ENCODE results near the gene TGM1. TPM values are rescaled to one million over a fixed set of nuclear protein-coding genes. Genes with fewer than 3 reads are reported as not detected.

TGM1 gene
- total RNA-seq, 6 experiments from 2014 or later: 0.97 to 2.9 (median 1.3) TPM

DNA sequence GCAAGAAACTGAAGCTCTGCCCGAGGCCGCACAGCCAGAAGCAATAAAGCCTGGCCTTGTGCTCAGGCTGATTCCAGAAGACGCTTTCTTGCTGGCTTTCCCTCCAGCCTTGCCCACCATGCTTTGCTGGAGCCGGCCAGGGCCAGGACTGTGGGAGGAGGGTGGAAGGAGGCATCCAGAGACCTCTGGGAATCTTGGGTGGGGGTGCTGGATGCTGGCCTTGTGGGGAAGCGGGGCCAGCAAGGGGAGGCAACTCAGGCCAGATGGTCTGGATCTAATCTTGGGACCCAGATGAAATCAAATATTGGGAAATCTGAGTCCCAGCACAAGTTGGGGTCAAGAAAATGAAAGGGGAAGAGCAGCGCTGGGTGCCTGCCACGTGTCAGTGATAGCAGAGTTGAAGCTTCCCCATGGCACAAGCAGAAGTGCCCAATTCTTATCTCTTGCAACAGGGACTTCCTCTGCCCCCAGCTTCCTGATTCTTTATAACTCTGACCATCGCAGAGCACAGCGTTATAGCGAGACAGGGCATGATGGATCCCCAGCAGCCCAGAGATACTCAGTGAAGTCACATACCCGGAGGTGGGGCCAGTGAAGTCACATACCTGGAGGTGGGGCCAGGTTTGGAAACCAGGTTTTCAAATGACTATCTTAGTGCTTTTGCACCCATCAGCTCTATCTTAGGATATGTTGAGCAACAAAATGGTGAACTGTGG is 14.8 kb upstream of the TGM1 start:
- peaks cover 41% of the 10 kb centered on the region for H3K4me1 Mint-ChIP-seq (ENCODE audit: low read depth)
- H3K9me3 Mint-ChIP-seq: no peaks in the 10 kb centered on the region
- no peak for DNase-seq

DNA sequence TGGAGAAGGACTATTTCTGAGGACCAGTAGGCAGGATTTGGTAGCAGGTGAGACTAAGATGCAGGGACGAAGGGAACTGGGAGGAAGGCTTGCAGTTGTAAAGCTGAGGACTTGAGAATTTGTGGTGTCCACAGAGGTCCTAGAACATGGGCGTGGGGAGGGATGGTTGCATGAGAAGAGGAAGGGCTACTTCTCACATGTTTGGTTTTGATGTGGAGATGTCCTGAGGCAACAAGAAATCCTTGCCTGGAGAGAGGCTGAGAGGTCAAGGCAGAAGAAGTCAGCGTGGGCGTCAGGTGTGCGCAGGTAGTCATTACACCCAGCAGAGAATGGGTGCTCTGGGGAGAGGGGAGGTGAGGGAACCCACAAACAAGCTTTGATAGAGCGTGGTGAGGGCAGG is 14.1 kb upstream of the TGM1 start:
- DNase-seq: no peak
- no peaks in the 10 kb centered on the region for H3K9me3 Mint-ChIP-seq
- no peaks in the 10 kb centered on the region for H3K36me3 Mint-ChIP-seq (ENCODE audit: low read depth)
- no peak overlapping the region for H3K4me3 Mint-ChIP-seq
- no peak overlapping the region for H3K27ac Mint-ChIP-seq
- H3K4me1 Mint-ChIP-seq (ENCODE audit: low read depth): peaks cover 48% of the 10 kb centered on the region
- no peaks in the 10 kb centered on the region for H3K27me3 Mint-ChIP-seq (ENCODE audit: insufficient read depth)
- TF ChIP-seq, protein P1, sequence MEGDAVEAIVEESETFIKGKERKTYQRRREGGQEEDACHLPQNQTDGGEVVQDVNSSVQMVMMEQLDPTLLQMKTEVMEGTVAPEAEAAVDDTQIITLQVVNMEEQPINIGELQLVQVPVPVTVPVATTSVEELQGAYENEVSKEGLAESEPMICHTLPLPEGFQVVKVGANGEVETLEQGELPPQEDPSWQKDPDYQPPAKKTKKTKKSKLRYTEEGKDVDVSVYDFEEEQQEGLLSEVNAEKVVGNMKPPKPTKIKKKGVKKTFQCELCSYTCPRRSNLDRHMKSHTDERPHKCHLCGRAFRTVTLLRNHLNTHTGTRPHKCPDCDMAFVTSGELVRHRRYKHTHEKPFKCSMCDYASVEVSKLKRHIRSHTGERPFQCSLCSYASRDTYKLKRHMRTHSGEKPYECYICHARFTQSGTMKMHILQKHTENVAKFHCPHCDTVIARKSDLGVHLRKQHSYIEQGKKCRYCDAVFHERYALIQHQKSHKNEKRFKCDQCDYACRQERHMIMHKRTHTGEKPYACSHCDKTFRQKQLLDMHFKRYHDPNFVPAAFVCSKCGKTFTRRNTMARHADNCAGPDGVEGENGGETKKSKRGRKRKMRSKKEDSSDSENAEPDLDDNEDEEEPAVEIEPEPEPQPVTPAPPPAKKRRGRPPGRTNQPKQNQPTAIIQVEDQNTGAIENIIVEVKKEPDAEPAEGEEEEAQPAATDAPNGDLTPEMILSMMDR (IDR thresholded peaks at IDR 0.05): no peak

More for the DNA sequence above, 14.8 kb upstream of the TGM1 start:
- no peaks in the 10 kb centered on the region; the same call in 1 of the 2 replicates for H3K27me3 Mint-ChIP-seq (ENCODE audit: insufficient read depth)
- no peak overlapping the region for H3K27ac Mint-ChIP-seq
- TF ChIP-seq, protein P1 (IDR thresholded peaks at IDR 0.05): no peak
- no peak overlapping the region for H3K4me3 Mint-ChIP-seq
- no peaks in the 10 kb centered on the region for H3K36me3 Mint-ChIP-seq (ENCODE audit: low read depth)

DNA sequence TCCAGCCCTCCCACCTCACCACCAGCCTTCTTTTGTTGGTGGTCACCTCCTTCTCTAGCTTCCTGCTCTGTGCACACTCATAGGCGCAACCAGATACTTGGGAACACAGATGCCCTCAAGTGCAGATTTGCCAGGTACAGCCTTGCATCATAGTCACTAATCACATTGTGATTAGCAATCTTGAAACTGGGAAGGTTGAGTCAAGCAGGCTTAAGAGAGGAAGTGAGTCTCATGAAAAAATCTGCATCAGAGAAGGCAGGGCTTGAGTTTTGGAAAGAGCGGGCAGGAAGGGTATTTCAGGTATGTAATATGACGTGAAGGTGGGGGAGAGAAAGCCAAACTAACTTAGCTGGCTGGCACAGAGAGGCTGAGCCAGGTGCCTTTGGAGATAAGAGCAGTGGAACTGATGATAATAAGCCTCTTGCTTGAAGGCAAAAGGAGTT is 11.1 kb upstream of the TGM1 start:
- H3K36me3 Mint-ChIP-seq (ENCODE audit: low read depth): 0 out of 2 replicates have a peak, but pooled peaks cover 4% of the 10 kb centered on the region
- H3K9me3 Mint-ChIP-seq: no peaks in the 10 kb centered on the region
- no peak for DNase-seq
- TF ChIP-seq, protein P1 (IDR thresholded peaks at IDR 0.05): no peak
- H3K4me1 Mint-ChIP-seq (ENCODE audit: low read depth): peaks cover 44% of the 10 kb centered on the region
- peaks cover 3% of the 10 kb centered on the region; the same call in 1 of the 2 replicates for H3K27me3 Mint-ChIP-seq (ENCODE audit: insufficient read depth)
- no peak overlapping the region for H3K4me3 Mint-ChIP-seq
- peak overlapping the region; percentile 2; the same call in 1 of the 2 replicates for H3K27ac Mint-ChIP-seq

DNA sequence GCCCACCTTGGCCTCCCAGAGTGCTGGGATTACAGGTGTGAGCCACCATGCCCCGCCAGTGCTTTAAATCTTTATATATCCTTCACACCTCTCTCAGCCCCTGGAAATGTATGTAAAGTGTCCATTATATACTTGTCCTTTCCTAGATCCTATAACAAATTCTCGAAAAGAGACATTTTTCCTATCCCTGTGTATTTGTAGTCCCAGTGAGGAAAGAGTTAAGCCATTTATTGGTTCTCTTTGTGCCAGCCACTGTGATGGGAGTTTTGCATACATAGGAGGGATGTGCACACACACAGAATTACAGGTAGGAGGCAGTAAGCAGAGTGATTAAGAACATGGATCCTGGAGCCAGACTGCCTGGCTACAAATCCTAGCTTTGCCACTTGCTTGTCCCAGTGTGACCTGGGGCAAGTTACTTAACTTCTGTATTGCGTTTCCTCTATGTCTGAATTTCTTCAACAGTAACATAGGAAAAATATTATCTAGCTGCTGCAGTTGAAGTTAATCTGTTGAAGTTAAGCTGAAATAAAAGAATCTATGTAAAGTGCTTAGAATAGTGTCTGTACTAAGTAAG is 10.5 kb upstream of the TGM1 start:
- Mint-ChIP-seq H3K9me3 (no peaks in the 10 kb centered on the region), H3K27ac (no peak overlapping the region), H3K4me1 (ENCODE audit: low read depth) (peaks cover 38% of the 10 kb centered on the region), H3K27me3 (ENCODE audit: insufficient read depth) (peaks cover 3% of the 10 kb centered on the region; the same call in 1 of the 2 replicates), H3K4me3 (no peak overlapping the region), H3K36me3 (ENCODE audit: low read depth) (0 out of 2 replicates have a peak, but pooled peaks cover 4% of the 10 kb centered on the region)
- TF ChIP-seq, protein P1 (IDR thresholded peaks at IDR 0.05): peak; percentile 28; the same call in 1 of the 2 replicates
- DNase-seq: no peak

DNA sequence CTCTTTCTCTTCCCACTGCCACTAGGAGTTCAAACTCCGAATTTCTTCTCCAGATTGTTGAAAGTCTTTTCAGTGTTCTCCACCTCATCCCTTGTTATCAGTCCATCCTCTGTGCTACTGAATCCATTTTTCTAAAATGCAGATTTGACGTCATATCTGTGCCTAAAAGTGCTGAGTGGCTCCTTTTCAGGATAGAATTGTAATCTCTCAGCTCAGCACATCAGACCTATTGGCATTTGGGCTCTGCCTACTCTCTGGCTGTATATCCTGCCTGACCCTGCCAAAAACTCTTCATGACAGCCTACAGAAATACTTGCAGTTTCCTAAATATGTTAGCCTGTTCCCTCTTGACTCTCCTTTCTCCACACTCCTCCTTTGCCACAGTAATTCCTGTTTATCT is 9.5 kb upstream of the TGM1 start:
- peak overlapping the region; percentile 80 for H3K27ac Mint-ChIP-seq
- peak overlapping the region; percentile 90 for H3K4me3 Mint-ChIP-seq
- TF ChIP-seq, protein P1 (IDR thresholded peaks at IDR 0.05): no peak
- H3K4me1 Mint-ChIP-seq (ENCODE audit: low read depth): peaks cover 34% of the 10 kb centered on the region
- H3K36me3 Mint-ChIP-seq (ENCODE audit: low read depth): 0 out of 2 replicates have a peak, but pooled peaks cover 4% of the 10 kb centered on the region
- no peak for DNase-seq
- H3K27me3 Mint-ChIP-seq (ENCODE audit: insufficient read depth): peaks cover 3% of the 10 kb centered on the region; the same call in 1 of the 2 replicates
- H3K9me3 Mint-ChIP-seq: no peaks in the 10 kb centered on the region

Measured in HFFc6 (cell line).